ENCODE results near the gene ANKRD33. TPM values are rescaled to one million over a fixed set of nuclear protein-coding genes. Genes with fewer than 3 reads are reported as not detected.
A peak's percentile ranks its signal among the peaks of the same experiment; 100 is the strongest.

The ANKRD33 gene
- total RNA-seq, 1 experiment from 2014 or later, result not detected

DNA sequence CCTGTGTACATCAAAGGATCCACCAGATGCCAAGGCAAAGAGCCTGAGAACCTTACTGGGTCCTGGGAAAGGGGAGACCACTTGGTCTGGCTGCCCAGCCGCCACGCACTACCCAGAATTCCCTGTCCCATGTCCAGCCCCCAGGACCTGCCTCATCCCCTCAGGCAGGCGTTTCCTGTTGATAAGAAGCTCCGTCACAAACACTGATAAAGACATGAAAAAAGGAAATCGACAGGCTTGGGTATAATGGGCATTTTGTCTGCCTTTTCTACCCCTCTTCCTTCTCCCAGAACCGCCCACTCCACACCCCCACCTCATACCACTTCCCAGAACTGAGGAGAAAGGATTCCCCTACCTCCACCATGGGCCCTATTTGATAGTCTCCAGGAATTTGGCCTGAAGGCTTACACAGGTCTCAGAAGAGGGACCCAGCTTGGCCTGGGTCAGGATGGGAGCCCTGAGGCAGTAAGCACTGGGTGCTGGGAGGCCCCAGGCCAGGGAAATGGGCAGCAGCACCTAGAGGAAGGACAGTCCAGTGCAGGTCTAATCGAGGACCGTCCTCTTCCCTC, 38.2 kb downstream of the ANKRD33 start:
- POLR2A ChIA-PET, result interaction anchor here (0.7 kb wide), 1 partner anchor 25 kb away, joined by 4 read pairs; no protein-coding TSS in a partner anchor
- DNase-seq (ENCODE audit: unreplicated experiment), result no peak
- Mint-ChIP-seq H3K9me3 (ENCODE audit: unreplicated experiment) (no peaks in the 10 kb centered on the region), H3K27me3 (ENCODE audit: insufficient read depth, unreplicated experiment) (no peaks in the 10 kb centered on the region), H3K36me3 (ENCODE audit: insufficient read depth, unreplicated experiment) (no peaks in the 10 kb centered on the region), H3K4me3 (ENCODE audit: unreplicated experiment) (no peak overlapping the region), H3K27ac (ENCODE audit: low read depth, unreplicated experiment) (no peak overlapping the region), H3K4me1 (ENCODE audit: insufficient read depth, unreplicated experiment) (peaks cover 5% of the 10 kb centered on the region)
- no TSS peak for BruUV-seq (replicated peaks)
- CTCF ChIA-PET, result interaction anchor here (0.6 to 3.2 kb wide), 13 partner anchors 8 to 99 kb away, joined by 3 to 20 read pairs (median 4); no protein-coding TSS in a partner anchor
- intact Hi-C loops (cut with micrococcal nuclease), result loop anchor here (1.0 to 2.0 kb wide), 2 partner anchors 54 to 95 kb away; no protein-coding TSS in a partner anchor
- TF ChIP-seq, protein P1, sequence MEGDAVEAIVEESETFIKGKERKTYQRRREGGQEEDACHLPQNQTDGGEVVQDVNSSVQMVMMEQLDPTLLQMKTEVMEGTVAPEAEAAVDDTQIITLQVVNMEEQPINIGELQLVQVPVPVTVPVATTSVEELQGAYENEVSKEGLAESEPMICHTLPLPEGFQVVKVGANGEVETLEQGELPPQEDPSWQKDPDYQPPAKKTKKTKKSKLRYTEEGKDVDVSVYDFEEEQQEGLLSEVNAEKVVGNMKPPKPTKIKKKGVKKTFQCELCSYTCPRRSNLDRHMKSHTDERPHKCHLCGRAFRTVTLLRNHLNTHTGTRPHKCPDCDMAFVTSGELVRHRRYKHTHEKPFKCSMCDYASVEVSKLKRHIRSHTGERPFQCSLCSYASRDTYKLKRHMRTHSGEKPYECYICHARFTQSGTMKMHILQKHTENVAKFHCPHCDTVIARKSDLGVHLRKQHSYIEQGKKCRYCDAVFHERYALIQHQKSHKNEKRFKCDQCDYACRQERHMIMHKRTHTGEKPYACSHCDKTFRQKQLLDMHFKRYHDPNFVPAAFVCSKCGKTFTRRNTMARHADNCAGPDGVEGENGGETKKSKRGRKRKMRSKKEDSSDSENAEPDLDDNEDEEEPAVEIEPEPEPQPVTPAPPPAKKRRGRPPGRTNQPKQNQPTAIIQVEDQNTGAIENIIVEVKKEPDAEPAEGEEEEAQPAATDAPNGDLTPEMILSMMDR (IDR thresholded peaks at IDR 0.05; ENCODE audit: unreplicated experiment), result no peak

DNA sequence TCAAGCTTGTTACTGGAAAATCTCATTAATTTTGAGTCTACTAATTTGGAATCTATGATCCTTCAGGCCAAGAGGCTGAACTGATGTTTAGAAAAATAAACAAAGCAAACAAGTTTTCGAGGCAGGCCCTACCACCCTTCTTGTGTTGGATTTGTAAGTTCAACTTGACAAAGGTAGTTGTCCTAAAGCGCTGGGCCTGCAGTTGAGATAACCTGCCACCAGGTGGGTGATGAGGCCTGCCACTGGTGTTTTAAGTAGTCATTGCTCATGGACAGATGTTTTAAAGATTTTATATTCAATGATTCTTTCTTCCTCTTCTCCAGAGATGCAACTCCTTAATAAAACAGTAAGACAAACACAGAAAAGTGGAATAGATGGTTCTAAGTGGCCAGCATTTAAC, 38.8 kb downstream of the ANKRD33 start:
- CTCF ChIA-PET, result interaction anchor here (0.6 to 3.2 kb wide), 17 partner anchors 9 to 99 kb away, joined by 3 to 20 read pairs (median 4); no protein-coding TSS in a partner anchor
- Mint-ChIP-seq H3K4me1 (ENCODE audit: insufficient read depth, unreplicated experiment) (peaks cover 5% of the 10 kb centered on the region), H3K9me3 (ENCODE audit: unreplicated experiment) (no peaks in the 10 kb centered on the region), H3K4me3 (ENCODE audit: unreplicated experiment) (no peak overlapping the region), H3K36me3 (ENCODE audit: insufficient read depth, unreplicated experiment) (no peaks in the 10 kb centered on the region), H3K27me3 (ENCODE audit: insufficient read depth, unreplicated experiment) (no peaks in the 10 kb centered on the region), H3K27ac (ENCODE audit: low read depth, unreplicated experiment) (no peak overlapping the region)
- no TSS peak for BruUV-seq (replicated peaks)
- TF ChIP-seq, protein P1 (IDR thresholded peaks at IDR 0.05; ENCODE audit: unreplicated experiment), result peak; percentile 56
- POLR2A ChIA-PET, result interaction anchor here (0.7 kb wide), 1 partner anchor 24 kb away, joined by 4 read pairs; no protein-coding TSS in a partner anchor
- DNase-seq (ENCODE audit: unreplicated experiment), result peak; percentile 62
- intact Hi-C loops (cut with micrococcal nuclease), result loop anchor here (1.0 to 2.0 kb wide), 2 partner anchors 54 to 94 kb away; no protein-coding TSS in a partner anchor

DNA sequence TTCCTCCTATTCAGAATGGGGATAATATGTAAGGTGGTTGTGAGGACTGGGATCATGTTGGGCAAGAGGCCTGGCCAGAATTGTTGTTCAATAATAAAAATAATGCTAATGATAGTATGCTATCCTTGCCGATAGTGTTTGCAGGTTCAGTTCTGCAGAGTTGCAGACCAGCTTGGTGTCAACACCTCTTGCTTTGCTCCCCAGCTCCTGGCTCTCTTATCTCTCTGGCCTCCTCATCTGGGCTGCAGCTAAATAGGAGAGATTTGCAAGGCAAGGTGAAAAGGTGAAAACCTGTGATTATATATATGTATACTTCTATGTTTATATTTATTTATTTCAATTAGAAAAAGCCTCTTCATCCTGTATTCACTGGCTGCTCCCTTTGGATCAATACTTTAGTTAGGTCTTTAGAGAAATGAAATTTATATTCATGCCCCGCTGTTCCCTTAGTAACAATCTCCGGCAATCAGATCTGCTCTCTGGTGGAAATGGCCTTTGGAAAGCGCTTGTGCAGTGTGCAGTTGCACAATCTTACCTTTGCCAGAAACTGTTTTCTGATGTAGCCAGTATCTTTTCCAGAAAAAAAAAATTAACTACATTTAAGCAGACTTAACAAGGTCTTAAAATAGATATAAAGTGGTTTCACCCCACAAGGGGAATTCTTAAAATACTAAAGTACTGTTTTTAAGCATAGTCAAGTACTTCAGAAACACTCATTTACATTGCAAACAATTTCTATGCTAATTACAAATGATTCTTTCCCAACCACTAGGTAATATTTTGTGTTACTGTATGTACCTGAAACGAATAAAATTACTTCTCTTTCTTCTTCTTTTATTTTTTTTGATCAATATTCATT, 44.5 kb downstream of the ANKRD33 start:
- Mint-ChIP-seq H3K36me3 (ENCODE audit: insufficient read depth, unreplicated experiment) (no peaks in the 10 kb centered on the region), H3K9me3 (ENCODE audit: unreplicated experiment) (no peaks in the 10 kb centered on the region), H3K4me1 (ENCODE audit: insufficient read depth, unreplicated experiment) (no peaks in the 10 kb centered on the region), H3K27me3 (ENCODE audit: insufficient read depth, unreplicated experiment) (peaks cover 13% of the 10 kb centered on the region), H3K4me3 (ENCODE audit: unreplicated experiment) (no peak overlapping the region), H3K27ac (ENCODE audit: low read depth, unreplicated experiment) (no peak overlapping the region)
- BruUV-seq (replicated peaks), result no TSS peak
- DNase-seq (ENCODE audit: unreplicated experiment), result no peak
- CTCF ChIA-PET, result interaction anchor here (0.6 to 0.9 kb wide), 3 partner anchors 18 to 407 kb away, joined by 3 read pairs; no protein-coding TSS in a partner anchor
- intact Hi-C loops (cut with micrococcal nuclease), result no loop called here
- POLR2A ChIA-PET, result no interaction called here
- TF ChIP-seq, protein P1 (IDR thresholded peaks at IDR 0.05; ENCODE audit: unreplicated experiment), result no peak

DNA sequence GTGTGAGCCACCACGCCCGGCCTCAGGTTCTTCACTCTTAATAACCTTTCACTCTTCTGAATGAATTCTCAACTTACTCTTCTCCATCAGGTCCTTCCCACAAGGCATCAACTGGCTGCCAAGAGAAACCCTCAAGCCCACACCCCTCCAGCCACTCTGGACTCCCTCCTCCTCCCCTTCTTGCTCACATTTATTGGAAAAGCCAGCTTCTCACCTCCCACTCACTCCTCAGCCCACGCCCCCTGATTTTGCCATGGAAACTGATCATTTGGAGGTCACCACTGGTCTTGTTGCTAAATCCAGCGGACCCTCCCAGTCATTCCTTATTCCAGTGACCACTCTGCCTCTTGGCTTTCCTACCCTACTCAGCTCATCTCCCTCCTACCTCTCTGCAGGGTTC, 46.2 kb downstream of the ANKRD33 start:
- ChIA-PET POLR2A (no interaction called here), CTCF (interaction anchor here (1.1 to 1.8 kb wide), 2 partner anchors 47 kb away, joined by 5 to 7 read pairs; no protein-coding TSS in a partner anchor)
- H3K27ac Mint-ChIP-seq (ENCODE audit: low read depth, unreplicated experiment), result no peak overlapping the region
- intact Hi-C loops (cut with micrococcal nuclease), result no loop called here
- H3K9me3 Mint-ChIP-seq (ENCODE audit: unreplicated experiment), result no peaks in the 10 kb centered on the region
- BruUV-seq (replicated peaks), result no TSS peak
- TF ChIP-seq, protein P1 (IDR thresholded peaks at IDR 0.05; ENCODE audit: unreplicated experiment), result no peak
- H3K4me1 Mint-ChIP-seq (ENCODE audit: insufficient read depth, unreplicated experiment), result no peaks in the 10 kb centered on the region
- DNase-seq (ENCODE audit: unreplicated experiment), result no peak
- no peaks in the 10 kb centered on the region for H3K36me3 Mint-ChIP-seq (ENCODE audit: insufficient read depth, unreplicated experiment)
- no peak overlapping the region for H3K4me3 Mint-ChIP-seq (ENCODE audit: unreplicated experiment)
- H3K27me3 Mint-ChIP-seq (ENCODE audit: insufficient read depth, unreplicated experiment), result peaks cover 13% of the 10 kb centered on the region
